GM19099 (cell line): ENCODE data around the gene C13orf46.

Experiments used
- POLR2A ChIP-seq: IDR thresholded peaks from 3 replicates; pipeline ENCODE4 v1.6.1; 2011; ENCODE audit warnings: low read depth; ENCODE audit not compliant: insufficient read length; ENCODE audit errors: extremely low read depth

The C13orf46 gene

GRCh38 chr13:113990321-113990837 is 16.5 kb upstream of the C13orf46 start:
- no peak for TF ChIP-seq POLR2A

GRCh38 chr13:113989585-113990300 is 15.9 kb upstream of the C13orf46 start:
- TF ChIP-seq POLR2A: no peak

GRCh38 chr13:113982296-113982661 is 8.4 kb upstream of the C13orf46 start:
- no peak for TF ChIP-seq POLR2A

GRCh38 chr13:113981611-113982295 is 7.9 kb upstream of the C13orf46 start:
- TF ChIP-seq POLR2A: no peak

DNA sequence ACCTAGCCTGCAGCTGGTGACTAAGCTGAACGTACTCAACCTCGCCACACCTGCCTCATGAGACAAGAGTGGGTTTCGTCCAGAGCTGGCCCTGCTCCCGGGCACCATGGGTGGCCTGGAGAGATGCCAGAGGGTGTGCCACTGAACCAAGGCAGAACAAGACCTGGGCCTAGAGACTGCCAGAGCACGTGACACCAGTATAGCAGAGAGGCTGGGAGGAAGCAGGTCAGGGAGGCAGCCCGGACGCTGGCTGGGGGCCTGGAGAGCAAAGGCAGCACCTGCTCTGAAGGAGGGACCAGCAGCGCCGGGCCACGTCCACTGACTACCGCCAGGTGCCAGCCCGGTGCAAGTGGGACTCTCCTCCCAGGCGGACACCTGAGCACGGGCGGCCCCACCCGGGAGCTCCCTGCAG is 7.3 kb upstream of the C13orf46 start:
- TF ChIP-seq POLR2A: no peak

DNA sequence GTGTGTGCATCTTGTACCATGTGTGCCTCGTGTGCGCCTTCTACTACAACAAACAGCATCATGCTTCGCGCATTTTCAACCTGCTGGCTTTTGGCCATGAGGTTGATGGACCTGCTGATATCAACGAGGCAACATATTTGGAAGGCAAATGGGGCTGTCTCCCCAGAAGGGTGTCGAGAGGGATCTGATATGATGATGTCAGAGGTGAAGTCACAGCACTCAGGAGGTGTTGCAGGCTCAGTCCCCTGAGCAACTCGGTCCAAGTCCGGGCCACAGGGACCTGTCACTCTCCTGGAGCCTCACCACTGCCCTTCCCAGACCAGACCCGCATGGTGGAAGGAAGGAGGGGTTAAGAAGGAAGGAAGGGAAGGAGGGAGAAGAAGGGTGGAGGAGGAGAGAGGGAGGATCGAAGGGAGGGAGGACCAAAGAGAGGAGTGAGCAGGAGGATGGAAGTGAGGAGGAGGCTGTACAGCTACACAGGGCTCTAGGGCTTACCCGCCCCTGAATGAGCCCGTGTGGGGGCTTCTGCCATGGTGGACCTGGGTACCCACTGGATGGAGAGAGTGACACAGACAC is 6.7 kb upstream of the C13orf46 start:
- TF ChIP-seq POLR2A: no peak

GRCh38 chr13:113979791-113980471 is 6.1 kb upstream of the C13orf46 start:
- TF ChIP-seq POLR2A: no peak

DNA sequence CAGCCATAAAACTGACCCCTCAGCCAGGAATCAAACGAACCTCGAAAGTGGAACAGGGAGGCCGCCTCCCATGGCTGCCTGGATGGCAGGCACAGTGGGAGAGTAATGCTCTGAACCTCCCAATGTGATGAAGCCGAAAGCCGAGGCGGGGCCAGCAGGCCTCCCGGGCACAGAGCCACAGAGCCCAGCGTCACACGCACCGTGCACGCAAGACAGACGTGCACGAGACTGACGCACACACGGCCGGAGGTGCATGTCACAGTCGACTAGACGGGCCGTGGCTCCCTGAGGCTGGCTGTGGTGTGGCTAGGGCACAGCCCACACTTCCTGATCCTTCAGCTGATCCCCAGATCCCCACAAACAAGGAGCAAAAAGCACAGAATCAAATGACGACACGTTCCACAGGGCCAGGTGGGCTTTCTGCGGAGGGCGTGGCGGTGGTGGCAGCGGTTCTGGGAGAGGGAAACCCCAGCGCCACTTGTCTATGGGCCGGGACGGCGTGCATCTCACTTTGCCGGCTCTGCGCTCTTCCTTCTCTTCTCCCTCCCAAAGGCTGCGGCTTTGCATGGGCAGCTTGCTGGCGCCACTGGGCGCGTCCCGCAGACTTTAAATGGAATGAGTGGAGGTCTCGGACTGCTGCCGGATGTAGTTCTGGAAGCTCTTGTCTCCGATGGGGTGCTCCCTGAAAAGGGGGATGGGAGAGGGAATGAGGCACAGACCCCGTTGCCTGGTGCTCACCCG is 5.0 kb upstream of the C13orf46 start:
- TF ChIP-seq POLR2A: no peak

DNA sequence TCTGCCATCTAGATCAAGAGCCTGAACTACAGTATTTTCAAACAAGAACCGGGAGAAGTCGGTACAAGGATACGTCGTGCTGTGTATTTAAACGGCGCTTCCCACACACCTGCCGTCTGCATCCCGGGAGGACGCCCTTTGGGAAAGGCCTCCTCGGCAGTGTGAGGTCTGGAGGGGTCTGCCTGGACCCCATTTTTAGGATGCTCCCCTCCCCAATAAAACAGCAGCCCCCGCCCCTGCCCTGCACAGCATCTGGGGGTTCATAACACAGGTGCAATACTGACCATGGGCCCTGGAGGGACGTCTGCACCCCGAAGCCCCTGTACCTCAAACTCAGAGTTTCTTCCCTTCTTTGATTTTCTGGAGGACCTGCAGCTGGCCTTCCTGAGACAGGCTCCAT is 4.1 kb upstream of the C13orf46 start:
- no peak for TF ChIP-seq POLR2A

GRCh38 chr13:113976711-113977684 is 3.1 kb upstream of the C13orf46 start:
- TF ChIP-seq POLR2A: no peak

DNA sequence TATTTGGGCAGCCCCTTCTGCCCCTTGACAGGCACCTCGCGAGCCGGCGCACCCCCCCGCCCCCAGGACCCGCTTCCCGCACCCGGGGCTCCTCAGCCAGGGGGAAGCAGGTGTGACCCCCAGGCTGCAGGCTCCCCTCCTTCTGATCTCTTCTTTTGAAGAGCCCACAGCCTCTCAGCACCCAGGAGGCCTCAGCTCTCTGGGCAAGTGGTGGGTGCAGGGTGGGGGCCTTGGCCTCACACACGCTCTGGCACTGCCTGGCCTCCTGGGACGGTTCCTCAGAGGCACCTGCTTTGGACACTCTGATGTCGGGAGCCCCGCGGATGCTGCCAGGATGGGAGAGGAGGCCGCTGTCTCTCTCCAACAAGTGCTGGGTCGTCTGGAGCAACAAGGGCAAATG is 1.5 kb upstream of the C13orf46 start:
- no peak for TF ChIP-seq POLR2A

DNA sequence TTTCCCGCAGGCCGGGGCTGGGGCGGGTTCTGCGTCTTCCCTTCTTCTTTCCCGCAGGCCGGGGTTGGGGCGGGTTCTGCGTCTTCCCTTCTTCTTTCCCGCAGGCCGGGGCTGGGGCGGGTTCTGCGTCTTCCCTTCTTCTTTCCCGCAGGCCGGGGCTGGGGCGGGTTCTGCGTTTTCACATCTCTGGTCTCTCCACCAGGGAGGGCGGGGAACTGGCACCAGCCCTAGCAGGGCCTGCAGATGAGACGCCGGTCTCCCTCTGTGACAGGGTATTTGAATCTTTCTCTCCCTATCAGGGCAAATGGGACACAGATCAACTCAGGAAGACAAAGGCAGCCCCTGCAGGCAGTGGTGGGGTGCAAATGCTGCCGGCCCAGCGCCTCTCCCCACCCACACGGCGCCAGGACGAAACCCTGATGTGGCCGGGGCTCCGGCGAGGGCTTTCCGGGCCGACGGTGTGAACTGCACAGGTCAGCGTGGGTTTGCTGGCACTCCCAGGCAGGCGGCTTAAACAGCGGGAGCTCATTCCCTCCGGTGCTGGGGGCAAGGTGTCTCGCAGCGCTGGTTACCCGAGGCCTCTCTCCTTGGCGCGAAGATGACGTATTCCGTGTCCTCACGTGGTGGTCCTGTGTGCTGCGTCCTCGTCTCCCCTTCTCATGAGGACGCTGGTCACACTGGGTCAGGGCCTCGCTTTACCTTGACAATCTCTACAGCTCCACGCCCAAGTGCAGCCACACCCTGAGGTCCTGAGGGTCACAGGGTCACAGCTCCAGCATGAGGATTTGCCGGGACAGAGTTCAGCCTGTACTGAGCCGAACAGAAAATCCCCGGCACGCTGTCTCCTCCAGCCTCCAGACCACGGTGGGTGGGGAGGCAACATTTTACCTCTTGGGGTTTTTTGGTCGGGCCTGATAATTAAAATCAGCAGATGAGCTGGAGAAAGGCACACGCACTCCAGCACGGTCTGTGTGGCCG is 717 bp upstream of the C13orf46 start:
- no peak for TF ChIP-seq POLR2A
